Measurements from ENCODE around the gene LRFN4. TPM values are rescaled to one million over a fixed set of nuclear protein-coding genes. Genes with fewer than 3 reads are reported as not detected.
"Not testable (repeated sequence)": the region's sequence is repeated elsewhere in the genome, so short reads cannot be mapped to it uniquely, and the experiment has no call there.

LRFN4 gene
- total RNA-seq, 1 donor from 2014 or later, result 3.8 TPM

- TF ChIP-seq CTCF (IDR thresholded peaks at IDR 0.05), result no peak
- intact Hi-C loops (cut with micrococcal nuclease), result no loop called here
- CTCF ChIA-PET, result interaction anchor here (1.0 kb wide), 1 partner anchor 122 kb away, joined by 3 read pairs; no protein-coding TSS in a partner anchor
- Mint-ChIP-seq H3K27me3 (no peaks in the 10 kb centered on the region), H3K27ac (no peak overlapping the region), H3K9me3 (no peaks in the 10 kb centered on the region), H3K4me3 (no peak overlapping the region), H3K4me1 (peaks cover 3% of the 10 kb centered on the region), H3K36me3 (ENCODE audit: low read depth) (peaks cover 32% of the 10 kb centered on the region)
- no peak for ATAC-seq (ENCODE audit: low read depth)
- POLR2A ChIA-PET, result interaction anchor here (0.6 kb wide), 1 partner anchor 71 kb away, joined by 5 read pairs; no protein-coding TSS in a partner anchor
- DNase-seq, result no peak
These were observed 38.5 kb upstream of the LRFN4 start for GRCh38 chr11:66818231-66818955.

- CTCF ChIA-PET, result no interaction called here
- no peaks in the 10 kb centered on the region for H3K27me3 Mint-ChIP-seq
- DNase-seq (no peak), ATAC-seq (ENCODE audit: low read depth) (no peak)
- no peaks in the 10 kb centered on the region for H3K9me3 Mint-ChIP-seq
- H3K4me3 Mint-ChIP-seq, result no peak overlapping the region
- POLR2A ChIA-PET, result no interaction called here
- TF ChIP-seq CTCF (IDR thresholded peaks at IDR 0.05), result no peak
- H3K36me3 Mint-ChIP-seq (ENCODE audit: low read depth), result peaks cover 26% of the 10 kb centered on the region
- H3K4me1 Mint-ChIP-seq, result peaks cover 3% of the 10 kb centered on the region
- intact Hi-C loops (cut with micrococcal nuclease), result no loop called here
- no peak overlapping the region for H3K27ac Mint-ChIP-seq
These were observed 36.5 kb upstream of the LRFN4 start for GRCh38 chr11:66820381-66820780.

GRCh38 chr11:66820901-66821300, 36.0 kb upstream of the LRFN4 start:
- Mint-ChIP-seq H3K27me3 (no peaks in the 10 kb centered on the region), H3K4me3 (no peak overlapping the region), H3K9me3 (no peaks in the 10 kb centered on the region), H3K27ac (no peak overlapping the region), H3K4me1 (no peaks in the 10 kb centered on the region), H3K36me3 (ENCODE audit: low read depth) (peaks cover 21% of the 10 kb centered on the region)
- intact Hi-C loops (cut with micrococcal nuclease), result no loop called here
- DNase-seq (no peak), ATAC-seq (ENCODE audit: low read depth) (no peak)
- no peak for TF ChIP-seq CTCF (IDR thresholded peaks at IDR 0.05)
- CTCF ChIA-PET, result no interaction called here
- POLR2A ChIA-PET, result interaction anchor here (0.6 kb wide), 1 partner anchor 10 kb away, joined by 3 read pairs; no protein-coding TSS in a partner anchor

GRCh38 chr11:66823700-66824099, 33.2 kb upstream of the LRFN4 start:
- H3K27ac Mint-ChIP-seq, result no peak overlapping the region
- DNase-seq (no peak), ATAC-seq (ENCODE audit: low read depth) (no peak)
- no peak overlapping the region for H3K4me3 Mint-ChIP-seq
- peaks cover 21% of the 10 kb centered on the region for H3K36me3 Mint-ChIP-seq (ENCODE audit: low read depth)
- no peaks in the 10 kb centered on the region for H3K4me1 Mint-ChIP-seq
- H3K9me3 Mint-ChIP-seq, result no peaks in the 10 kb centered on the region
- CTCF ChIA-PET, result no interaction called here
- no peak for TF ChIP-seq CTCF (IDR thresholded peaks at IDR 0.05)
- intact Hi-C loops (cut with micrococcal nuclease), result no loop called here
- POLR2A ChIA-PET, result no interaction called here
- no peaks in the 10 kb centered on the region for H3K27me3 Mint-ChIP-seq

- POLR2A ChIA-PET; ATAC-seq (ENCODE audit: low read depth); H3K27ac Mint-ChIP-seq; intact Hi-C loops (cut with micrococcal nuclease); DNase-seq; H3K9me3 Mint-ChIP-seq; CTCF ChIA-PET; H3K4me1 Mint-ChIP-seq; H3K27me3 Mint-ChIP-seq; H3K4me3 Mint-ChIP-seq: not testable (repeated sequence)
- peaks cover 21% of the 10 kb centered on the region for H3K36me3 Mint-ChIP-seq (ENCODE audit: low read depth)
These were observed 32.3 kb upstream of the LRFN4 start for GRCh38 chr11:66824573-66824972.

Measured in activated B cell treated with CpG ODN at 0.5 μM for 24 hours (primary cell).